GM19452 (cell line): ENCODE results near the gene WFDC6.

Source experiments
- ATAC-seq: cut with Tn5 transposase; IDR thresholded peaks from one replicate; pipeline ENCODE4 v1.9.1; 2021; ENCODE audit not compliant: unreplicated experiment

Gene WFDC6

GRCh38 chr20:45518282-45518681 lies 21.0 kb downstream of the WFDC6 start:
- no peak for ATAC-seq

DNA sequence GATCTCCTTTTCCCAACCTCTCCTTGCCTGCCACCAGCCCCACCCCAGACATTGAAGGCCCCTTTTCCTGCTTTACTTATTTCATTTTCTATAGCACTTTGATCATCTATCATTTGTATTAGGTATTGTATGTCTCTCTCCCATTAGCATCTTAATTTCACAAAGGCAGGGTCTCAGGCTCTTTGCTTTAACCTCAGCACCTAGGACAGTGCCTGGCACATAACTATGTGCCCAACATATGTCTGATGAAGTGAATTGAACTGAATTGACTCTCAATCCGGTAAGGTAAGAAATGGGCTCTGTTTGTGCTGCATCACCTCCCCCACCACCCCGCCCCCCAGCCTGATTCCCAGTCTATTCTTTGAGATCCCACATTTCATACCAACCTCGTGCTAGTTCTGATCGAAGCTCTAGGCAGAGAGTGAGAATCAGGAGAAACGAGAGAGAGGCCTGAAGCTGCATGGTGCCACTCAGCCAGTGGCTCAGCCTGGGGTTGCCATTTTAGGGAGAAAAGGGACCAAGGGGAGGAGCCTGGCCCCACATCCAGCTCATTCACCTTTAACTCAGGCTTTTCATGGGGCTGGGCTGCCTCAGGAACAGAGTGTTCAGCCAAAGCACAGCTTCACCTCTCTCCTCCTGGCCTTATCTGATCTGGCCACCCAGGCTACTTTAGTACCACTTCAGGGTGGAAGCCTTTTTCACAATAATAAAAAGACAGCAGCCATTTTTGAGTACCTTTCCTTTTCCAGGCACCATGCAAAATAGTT lies 24.0 kb downstream of the WFDC6 start, which contains the start of gene SPINT3:
SPINT3 (minus strand) TSS at position 476 of the 767 bp plus-strand sequence; CDS start at position 462, 14 bp downstream.
- ATAC-seq, result no peak

GRCh38 chr20:45510242-45510862 lies 28.9 kb downstream of the WFDC6 start:
- no peak for ATAC-seq

DNA sequence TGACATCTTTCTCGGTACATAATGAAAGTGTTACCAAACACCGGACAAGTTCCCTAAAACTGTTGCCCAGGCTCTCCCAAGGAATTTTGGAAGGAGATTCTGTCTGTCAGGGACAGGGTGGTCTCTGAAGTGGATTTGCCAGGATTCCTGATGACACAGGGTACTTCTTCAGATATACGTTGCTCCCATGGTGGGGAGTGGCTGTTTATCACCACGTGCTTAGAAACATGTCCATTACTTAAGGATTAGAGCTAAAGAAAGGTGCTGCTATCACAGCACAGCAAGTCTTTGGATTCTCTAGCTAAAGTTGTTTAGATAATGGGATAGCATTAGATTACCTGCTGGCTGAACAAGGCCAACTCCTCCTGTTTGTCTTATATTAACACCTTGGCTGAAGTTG lies 30.2 kb downstream of the WFDC6 start:
- no peak for ATAC-seq

GRCh38 chr20:45508068-45508886 lies 31.0 kb downstream of the WFDC6 start:
- ATAC-seq, result no peak

DNA sequence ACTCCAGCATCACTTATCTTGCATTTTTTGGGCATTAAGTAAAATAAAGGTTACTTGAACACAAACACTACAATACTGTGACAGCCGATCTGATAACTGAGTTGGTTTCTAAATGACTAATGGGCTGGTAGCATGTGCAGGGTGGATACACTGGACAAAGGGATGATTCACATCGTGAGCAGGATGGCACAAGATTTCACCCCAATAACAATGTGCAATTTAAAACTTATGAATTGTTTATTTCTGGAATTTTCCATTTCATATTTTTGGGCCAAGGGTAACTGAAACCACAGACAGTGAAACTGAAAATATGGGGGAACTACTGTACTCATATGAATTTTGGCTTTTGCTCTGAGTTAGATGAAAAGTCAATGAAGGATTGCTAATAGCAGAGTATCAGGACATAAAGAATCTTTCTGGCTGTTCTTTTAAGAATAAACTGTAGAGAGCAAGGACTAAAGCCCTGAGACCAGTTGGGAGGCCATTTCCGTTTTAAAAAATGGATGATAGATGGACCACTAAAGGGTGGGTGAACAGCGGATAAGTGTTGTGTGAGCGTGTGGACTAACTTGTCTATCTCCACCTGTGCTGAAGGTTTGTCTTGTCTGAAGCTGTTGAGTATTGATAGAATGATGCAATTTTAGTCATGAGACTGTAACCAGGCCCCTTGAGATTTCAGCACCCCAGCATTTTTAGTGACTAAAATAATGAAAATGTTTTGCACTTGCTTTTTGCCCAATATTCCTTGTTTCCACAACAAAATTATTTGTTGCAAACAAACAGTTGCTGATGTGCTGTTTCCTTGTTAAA lies 32.1 kb downstream of the WFDC6 start:
- no peak for ATAC-seq

GRCh38 chr20:45506398-45506797 lies 32.9 kb downstream of the WFDC6 start:
- no peak for ATAC-seq

- ATAC-seq, result no peak
Observed at GRCh38 chr20:45503403-45503802, 35.9 kb downstream of the WFDC6 start.

DNA sequence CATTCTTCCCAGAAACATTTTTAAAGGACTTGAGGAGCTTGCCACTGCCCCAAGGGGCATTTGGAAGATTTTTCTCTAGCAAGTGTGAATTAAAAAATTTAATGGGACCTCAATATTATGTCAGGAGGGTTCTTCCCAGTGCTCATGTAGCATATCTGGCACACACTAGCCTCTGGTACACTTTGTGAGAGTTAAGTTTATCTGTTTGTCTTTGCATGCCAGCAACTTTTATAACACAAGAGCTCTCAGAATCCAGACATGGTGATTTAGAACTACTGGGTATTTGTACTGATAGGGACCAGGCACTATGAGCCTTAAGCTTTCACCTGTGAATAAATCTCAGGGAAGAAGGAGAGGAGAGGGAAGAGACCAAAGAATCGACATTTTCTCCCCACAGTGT lies 36.7 kb downstream of the WFDC6 start:
- no peak for ATAC-seq

DNA sequence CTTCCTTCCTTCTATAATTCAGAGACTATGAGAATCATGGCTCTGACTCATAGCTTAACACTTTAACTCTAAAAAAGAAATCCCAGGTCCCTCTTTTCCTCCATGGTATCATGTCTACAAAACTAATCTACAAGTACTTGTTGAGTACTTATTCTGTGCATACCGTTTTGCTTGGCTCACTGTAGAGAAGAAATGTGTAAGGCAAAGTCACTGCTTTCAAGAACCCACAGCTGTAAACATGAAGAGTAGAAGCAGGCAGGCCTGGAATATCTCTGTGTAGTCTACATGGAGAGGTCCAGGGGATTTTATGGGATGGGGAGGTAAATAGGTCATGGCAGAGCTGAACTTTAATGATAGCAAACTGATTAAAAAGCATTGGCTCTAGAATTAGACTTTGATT lies 37.7 kb downstream of the WFDC6 start:
- no peak for ATAC-seq

DNA sequence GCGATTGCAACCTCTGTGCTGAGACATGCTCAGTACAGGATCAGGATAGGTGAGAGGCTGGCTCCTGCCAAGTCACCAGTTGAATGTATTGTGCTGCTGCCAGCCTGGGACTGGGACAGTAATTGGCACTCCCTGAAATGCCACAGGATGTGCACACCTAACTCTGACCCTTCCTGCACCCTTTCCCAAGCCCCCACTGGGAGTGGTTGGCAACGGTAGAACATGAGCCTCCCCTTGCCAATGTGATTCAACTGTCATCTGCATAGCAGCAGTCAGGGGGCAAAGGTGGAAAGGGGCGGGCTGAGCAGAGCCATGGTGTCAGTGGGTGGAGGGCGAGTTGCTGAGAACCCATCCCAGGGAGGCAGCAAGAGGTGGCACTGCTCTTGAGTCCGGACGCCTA lies 39.3 kb downstream of the WFDC6 start:
- no peak for ATAC-seq

DNA sequence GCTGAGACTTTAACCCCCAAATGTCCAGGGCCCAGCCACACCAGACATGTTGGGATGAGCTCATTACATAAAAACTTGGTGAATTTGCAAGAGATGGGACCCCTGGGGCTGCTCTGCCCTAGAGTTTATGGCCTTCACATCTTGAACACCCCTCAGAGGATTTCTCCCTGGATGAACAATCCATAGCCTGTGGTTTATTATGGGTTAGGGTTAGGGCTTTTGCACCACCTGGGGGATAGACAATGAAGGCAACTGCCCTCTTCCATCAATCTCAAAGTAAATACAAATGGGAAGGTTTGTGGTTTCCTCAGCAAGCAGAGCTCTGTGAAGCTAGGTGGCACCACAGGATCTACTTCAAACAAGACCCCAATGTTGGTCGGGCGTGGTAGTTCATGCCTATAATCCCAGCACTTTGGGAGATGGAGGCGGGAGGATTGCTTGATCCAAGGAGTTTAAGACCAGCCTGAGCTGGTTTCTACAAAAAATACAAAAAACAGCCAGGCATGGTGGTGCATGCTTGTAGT lies 41.2 kb downstream of the WFDC6 start:
- no peak for ATAC-seq

DNA sequence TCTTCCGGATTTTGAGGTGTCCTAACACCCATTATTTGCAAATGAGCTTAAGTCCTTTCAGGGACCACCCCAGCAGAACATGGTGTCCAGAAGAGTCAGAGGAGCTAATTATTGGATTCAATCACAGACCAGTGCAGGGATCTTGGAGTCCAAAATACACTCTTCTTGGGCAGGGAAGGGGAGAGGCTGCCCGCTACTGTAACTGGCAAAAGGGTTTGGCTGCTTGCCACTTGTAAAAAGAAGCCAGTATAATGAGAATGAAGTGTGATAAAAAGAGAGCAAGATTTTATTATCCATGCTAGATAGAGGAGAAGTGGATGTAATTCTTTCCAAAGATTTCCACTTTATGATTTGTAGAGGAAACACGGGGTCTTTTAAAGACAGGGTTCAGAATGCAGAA lies 43.1 kb downstream of the WFDC6 start:
- no peak for ATAC-seq

DNA sequence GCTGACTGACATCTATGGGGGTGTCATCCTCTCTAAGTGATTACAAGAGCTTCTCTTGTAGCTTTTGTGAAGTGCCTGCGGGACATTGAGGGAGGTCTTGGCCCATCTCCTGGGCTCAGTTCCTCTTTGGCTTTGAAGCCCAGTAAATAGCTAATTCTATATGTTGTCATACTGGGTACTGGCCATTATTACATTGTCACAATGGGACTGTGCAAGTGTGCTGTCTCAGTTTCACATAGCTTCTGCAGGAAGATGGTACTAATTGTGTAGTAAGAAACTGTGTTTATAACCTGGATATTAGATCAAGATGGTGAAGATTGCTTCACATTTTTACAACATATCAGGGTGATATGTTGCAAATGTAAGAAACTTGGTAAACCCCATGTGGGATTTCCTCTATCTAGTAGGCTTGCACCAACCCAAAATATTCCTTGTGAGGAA lies 43.8 kb downstream of the WFDC6 start:
- ATAC-seq, result no peak

DNA sequence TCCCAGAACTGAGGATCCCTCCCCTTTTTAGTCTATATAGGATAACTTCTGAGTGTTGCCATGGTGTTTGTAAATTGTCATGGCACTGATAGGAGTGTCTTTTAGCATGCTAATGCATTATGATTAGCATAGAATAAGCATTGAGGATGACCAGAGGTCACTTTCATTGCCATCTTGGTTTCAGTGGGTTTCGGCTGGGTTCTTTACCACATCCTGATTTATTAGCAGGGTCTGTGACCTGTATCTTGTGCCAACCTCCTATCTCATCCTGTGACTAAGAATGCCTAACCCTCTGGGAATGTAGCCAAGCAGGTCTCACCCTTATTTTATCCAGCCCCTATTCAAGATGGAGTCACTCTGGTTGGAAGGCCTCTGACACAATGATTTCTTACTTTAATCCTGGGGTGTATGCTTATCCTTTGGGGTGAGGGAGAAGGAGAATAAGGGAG lies 50.2 kb downstream of the WFDC6 start:
- ATAC-seq, result no peak

- no peak for ATAC-seq
Observed at GRCh38 chr20:45487231-45487635, 52.0 kb downstream of the WFDC6 start.

DNA sequence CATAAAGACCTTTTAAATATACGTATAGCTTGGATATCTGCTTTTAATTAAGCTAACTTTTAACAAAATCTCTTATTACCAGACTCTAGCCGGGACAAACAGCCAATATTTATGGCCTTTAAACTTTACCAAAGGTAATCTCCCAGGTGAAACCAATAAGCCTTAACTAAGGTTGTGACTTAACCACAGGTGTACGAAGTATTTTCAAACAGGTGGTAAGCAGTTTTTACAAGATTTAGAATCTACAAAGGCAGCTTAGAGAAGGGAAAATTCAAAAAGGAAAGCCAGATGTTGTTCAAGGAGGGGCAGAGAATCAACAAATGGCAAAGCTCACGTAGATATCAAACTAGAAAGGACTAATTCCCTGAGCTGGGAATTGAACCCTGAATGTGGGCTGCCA lies 53.9 kb downstream of the WFDC6 start:
- no peak for ATAC-seq

GRCh38 chr20:45484676-45485075 lies 54.6 kb downstream of the WFDC6 start:
- ATAC-seq, result no peak
